ENCODE data around the gene DGKQ.

The DGKQ gene

GRCh38 chr4:972651-973424 is 531 bp downstream of the DGKQ start:
- ATAC-seq (peak; percentile 65), DNase-seq (peak; percentile 63)
- peak overlapping the region in 1 of 2 donors; percentile 19 for H3K27ac Mint-ChIP-seq

GRCh38 chr4:971666-972500 is 1.5 kb downstream of the DGKQ start:
- H3K4me3 Mint-ChIP-seq, result peak overlapping the region; percentile 63 to 81
- ATAC-seq (no peak), DNase-seq (no peak)
- no peaks in the 10 kb centered on the region for H3K9me3 Mint-ChIP-seq
- H3K4me1 Mint-ChIP-seq, result peaks cover 36% of the 10 kb centered on the region
- H3K27me3 Mint-ChIP-seq, result no peaks in the 10 kb centered on the region
- peak overlapping the region in 1 of 2 donors; percentile 6 for H3K27ac Mint-ChIP-seq

More at GRCh38 chr4:972651-973424, 531 bp downstream of the DGKQ start:
- no peaks in the 10 kb centered on the region for H3K9me3 Mint-ChIP-seq
- H3K27me3 Mint-ChIP-seq, result no peaks in the 10 kb centered on the region
- H3K4me3 Mint-ChIP-seq, result peak overlapping the region; percentile 63 to 81
- peaks cover 36% of the 10 kb centered on the region for H3K4me1 Mint-ChIP-seq

GRCh38 chr4:970854-971520 is 2.4 kb downstream of the DGKQ start:
- ATAC-seq (no peak), DNase-seq (no peak)
- Mint-ChIP-seq H3K9me3 (no peaks in the 10 kb centered on the region), H3K4me1 (peaks cover 36% of the 10 kb centered on the region), H3K27ac (no peak overlapping the region), H3K27me3 (no peaks in the 10 kb centered on the region), H3K4me3 (peak overlapping the region; percentile 2 to 37)

DNA sequence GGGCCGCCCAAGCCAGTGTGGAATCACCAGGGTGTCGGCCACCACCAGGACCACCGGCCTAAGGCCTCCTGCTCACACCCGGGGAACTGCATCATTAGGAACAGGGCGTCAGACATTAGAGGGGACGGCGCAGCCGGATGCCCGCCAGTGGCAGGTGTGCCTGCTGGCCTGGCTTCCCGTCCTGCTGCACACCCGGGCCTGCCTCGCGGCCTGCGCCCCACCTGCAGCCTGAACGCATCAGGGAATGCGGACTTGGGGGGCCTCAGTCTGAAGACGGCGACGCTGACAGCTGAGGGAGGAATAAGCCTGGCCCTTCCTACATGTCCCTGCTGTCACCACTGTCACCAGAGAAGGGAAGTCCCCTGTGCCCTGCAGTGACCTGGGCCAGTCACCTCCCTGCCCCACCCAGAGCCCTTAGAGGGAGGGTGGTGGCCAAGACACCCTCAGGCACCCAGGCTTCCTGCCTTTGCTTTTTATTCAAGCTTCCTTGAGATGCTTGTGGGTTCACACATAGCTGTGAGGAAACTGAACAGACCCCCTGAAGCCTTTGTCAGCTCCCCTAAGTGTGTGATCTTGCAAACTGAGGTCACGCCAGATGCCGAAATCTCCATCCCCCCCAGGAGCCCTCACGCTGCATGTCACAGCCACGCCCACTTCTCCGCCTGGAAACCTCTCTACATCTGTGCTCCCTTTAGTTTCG is 3.2 kb downstream of the DGKQ start:
- ATAC-seq, result no peak
- DNase-seq, result no peak
- H3K4me3 Mint-ChIP-seq, result peak overlapping the region in 1 of 2 donors; percentile 1
- H3K4me1 Mint-ChIP-seq, result peaks cover 36% of the 10 kb centered on the region
- no peaks in the 10 kb centered on the region for H3K27me3 Mint-ChIP-seq
- no peak overlapping the region for H3K27ac Mint-ChIP-seq
- H3K9me3 Mint-ChIP-seq, result no peaks in the 10 kb centered on the region

- Mint-ChIP-seq H3K27ac (no peak overlapping the region), H3K27me3 (no peaks in the 10 kb centered on the region), H3K9me3 (no peaks in the 10 kb centered on the region), H3K4me1 (peaks cover 36% of the 10 kb centered on the region), H3K4me3 (peak overlapping the region in 1 of 2 donors; percentile 48)
- DNase-seq (no peak), ATAC-seq (no peak)
These were observed 4.6 kb downstream of the DGKQ start for GRCh38 chr4:968621-969394.

DNA sequence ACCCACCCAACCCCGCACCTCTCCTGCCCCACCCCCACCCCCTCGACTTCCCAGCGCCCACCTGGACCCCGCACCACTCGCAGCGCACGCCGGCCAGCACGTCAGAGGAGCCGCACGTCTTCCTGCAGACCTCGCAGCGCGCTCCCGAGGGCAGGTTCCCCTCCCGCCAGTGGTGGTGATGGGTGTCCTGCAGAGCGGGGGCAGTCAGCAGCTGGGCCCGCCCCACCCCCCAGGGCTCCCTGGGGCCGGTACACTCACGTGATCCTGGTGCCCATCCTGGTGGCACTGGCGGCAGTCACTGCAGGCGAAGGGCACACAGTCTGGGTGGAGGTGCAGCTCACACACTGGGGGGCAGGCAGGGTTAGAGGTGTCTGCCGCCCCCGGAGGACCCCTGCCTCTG is 5.1 kb downstream of the DGKQ start:
- ATAC-seq, result no peak
- H3K4me3 Mint-ChIP-seq, result no peak overlapping the region
- H3K27ac Mint-ChIP-seq, result no peak overlapping the region
- H3K9me3 Mint-ChIP-seq, result no peaks in the 10 kb centered on the region
- H3K27me3 Mint-ChIP-seq, result no peaks in the 10 kb centered on the region
- H3K4me1 Mint-ChIP-seq, result peaks cover 36% of the 10 kb centered on the region
- DNase-seq, result no peak

GRCh38 chr4:967113-968104 is 6.0 kb downstream of the DGKQ start:
- no peak overlapping the region for H3K27ac Mint-ChIP-seq
- H3K27me3 Mint-ChIP-seq, result no peaks in the 10 kb centered on the region
- peaks cover 35% of the 10 kb centered on the region for H3K4me1 Mint-ChIP-seq
- no peak overlapping the region for H3K4me3 Mint-ChIP-seq
- DNase-seq, result no peak
- H3K9me3 Mint-ChIP-seq, result no peaks in the 10 kb centered on the region
- peak; percentile 27 for ATAC-seq

- Mint-ChIP-seq H3K9me3 (no peaks in the 10 kb centered on the region), H3K27ac (no peak overlapping the region), H3K27me3 (no peaks in the 10 kb centered on the region), H3K4me1 (peaks cover 26% of the 10 kb centered on the region), H3K4me3 (no peak overlapping the region)
- DNase-seq, result no peak
- ATAC-seq, result no peak
These were observed 6.9 kb downstream of the DGKQ start for GRCh38 chr4:966266-967112.

GRCh38 chr4:965766-966134 is 7.6 kb downstream of the DGKQ start:
- H3K9me3 Mint-ChIP-seq, result no peaks in the 10 kb centered on the region

DNA sequence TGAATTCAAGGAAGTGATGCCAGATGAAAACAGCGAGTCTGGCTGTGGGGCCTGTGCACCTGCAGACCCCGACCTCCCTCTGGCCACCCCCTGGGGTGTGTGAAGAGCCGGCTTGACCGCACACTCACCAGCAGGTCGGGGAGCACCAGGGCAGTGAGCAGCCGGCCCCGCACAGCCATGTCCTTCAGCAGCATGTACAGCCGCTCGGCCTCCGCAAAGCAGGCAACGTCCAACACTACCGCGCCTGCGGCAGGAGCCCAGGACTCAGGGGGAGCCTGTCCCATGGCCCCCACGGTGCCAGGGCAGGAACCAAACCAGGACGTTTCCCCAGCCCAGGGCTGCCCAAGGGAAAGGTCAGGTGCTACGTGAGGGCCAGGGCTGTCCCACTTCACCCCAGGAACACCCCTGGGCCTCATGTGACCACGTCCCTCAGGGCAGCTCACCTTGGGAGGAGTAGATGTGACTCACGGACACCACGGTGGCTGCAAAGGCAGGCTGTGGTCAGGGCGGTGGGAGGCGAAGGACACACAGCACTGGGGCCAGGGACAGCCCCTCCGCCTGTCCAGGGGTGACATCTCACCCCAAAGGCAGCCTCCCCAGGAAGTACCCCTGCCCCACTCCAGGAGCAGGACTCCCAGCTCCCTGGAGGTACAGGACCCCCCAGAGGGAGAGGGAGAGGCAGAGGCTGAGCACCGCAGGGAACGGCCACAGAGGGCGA is 8.2 kb downstream of the DGKQ start:
- H3K27ac Mint-ChIP-seq, result no peak overlapping the region
- no peak overlapping the region for H3K4me3 Mint-ChIP-seq
- no peaks in the 10 kb centered on the region for H3K9me3 Mint-ChIP-seq
- H3K27me3 Mint-ChIP-seq, result no peaks in the 10 kb centered on the region
- DNase-seq, result no peak
- no peak for ATAC-seq
- peaks cover 13% of the 10 kb centered on the region for H3K4me1 Mint-ChIP-seq

More at GRCh38 chr4:965766-966134, 7.6 kb downstream of the DGKQ start:
- ATAC-seq, result no peak
- H3K4me3 Mint-ChIP-seq, result no peak overlapping the region
- peaks cover 18% of the 10 kb centered on the region for H3K4me1 Mint-ChIP-seq
- no peak overlapping the region for H3K27ac Mint-ChIP-seq
- no peaks in the 10 kb centered on the region for H3K27me3 Mint-ChIP-seq
- DNase-seq, result no peak

DNA sequence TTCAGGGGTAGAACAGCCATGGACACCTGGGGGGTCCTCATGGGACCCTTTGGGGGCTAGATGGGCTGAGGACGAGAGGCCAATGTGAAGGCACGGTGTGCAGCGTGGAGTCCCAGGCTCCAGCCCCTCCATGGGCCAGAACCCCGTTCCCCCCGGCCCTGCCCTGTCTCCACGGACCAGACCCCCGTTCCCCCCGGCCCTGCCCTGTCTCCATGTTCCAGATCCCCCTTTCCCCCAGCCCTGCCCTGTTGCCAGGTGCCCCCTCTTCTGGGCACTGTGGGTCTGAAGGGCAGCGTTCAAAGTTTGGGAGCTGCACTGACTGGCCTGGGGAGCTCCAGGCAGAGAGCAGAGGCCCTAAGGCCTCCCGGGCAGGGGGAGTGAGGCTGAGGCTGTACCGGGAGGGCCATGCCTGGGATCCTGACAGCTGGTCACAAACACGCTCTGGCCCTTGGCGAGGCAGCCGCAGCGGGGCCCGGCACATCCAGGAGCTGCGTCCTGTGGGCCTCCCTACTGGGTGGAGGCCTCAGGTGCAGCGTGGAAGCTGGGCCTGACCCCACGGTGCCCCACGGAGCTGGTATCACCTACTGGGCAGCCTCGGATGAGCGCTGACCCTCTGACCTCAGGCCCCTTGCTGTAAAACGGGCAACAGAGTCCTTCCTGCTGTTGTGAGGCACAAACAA is 8.9 kb downstream of the DGKQ start:
- Mint-ChIP-seq H3K4me3 (no peak overlapping the region), H3K9me3 (no peaks in the 10 kb centered on the region), H3K27me3 (no peaks in the 10 kb centered on the region), H3K27ac (peak overlapping the region in 1 of 2 donors; percentile 33), H3K4me1 (peaks cover 9% of the 10 kb centered on the region)
- DNase-seq (no peak), ATAC-seq (no peak)

All from stimulated activated naive CD8-positive, alpha-beta T cell treated with anti-CD3 and anti-CD28 coated beads, Interleukin-15, amount 100 ng/mL, for 72 hours (primary cell).